Uterus (tissue), 2 donors: Measurements from ENCODE around the gene XK.

ENCODE experiments used
- POLR2A ChIP-seq, 2 donors: fragments of 450-650 bp; IDR thresholded peaks; one replicate each; pipeline ENCODE4 v1.6.1; 2016; ENCODE audit warnings: antibody characterized with exemption in 2 of 2, mild to moderate bottlenecking in 1 of 2, moderate library complexity in 1 of 2
- TF ChIP-seq, protein P1 (sequence below), 4 experiments: fragments of 200-600 bp in 2 of 4; fragments of 450-650 bp in 2 of 4; sonication (generic) in 2 of 4; IDR thresholded peaks; one replicate each; pipeline ENCODE4 v1.5.1; 2016 to 2019; ENCODE audit warnings: antibody characterized with exemption in 4 of 4, mild to moderate bottlenecking in 2 of 4, moderate library complexity in 1 of 4

DNA sequence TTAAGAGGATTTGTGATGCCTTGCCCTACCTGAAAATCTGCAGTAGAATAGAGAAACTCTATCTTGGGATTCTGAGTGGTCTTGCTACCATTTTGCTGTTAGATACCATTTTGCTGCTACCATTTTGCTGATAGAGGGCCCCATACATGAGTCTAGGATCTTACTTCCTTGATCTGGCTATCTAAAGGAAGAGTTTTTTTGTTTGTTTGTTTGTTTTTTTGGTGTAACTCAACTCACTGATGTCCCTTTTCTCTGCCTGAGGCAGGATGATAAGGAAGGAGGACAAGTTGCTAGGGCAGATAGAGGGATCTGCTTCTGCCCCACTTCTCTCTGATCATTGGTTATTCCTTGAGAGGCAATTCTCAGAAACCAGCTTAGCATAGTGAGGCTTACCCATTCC lies 31.0 kb downstream of the XK start:
- TF ChIP-seq, protein P1, sequence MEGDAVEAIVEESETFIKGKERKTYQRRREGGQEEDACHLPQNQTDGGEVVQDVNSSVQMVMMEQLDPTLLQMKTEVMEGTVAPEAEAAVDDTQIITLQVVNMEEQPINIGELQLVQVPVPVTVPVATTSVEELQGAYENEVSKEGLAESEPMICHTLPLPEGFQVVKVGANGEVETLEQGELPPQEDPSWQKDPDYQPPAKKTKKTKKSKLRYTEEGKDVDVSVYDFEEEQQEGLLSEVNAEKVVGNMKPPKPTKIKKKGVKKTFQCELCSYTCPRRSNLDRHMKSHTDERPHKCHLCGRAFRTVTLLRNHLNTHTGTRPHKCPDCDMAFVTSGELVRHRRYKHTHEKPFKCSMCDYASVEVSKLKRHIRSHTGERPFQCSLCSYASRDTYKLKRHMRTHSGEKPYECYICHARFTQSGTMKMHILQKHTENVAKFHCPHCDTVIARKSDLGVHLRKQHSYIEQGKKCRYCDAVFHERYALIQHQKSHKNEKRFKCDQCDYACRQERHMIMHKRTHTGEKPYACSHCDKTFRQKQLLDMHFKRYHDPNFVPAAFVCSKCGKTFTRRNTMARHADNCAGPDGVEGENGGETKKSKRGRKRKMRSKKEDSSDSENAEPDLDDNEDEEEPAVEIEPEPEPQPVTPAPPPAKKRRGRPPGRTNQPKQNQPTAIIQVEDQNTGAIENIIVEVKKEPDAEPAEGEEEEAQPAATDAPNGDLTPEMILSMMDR (IDR thresholded peaks at IDR 0.05) = no peak
- TF ChIP-seq POLR2A (IDR thresholded peaks at IDR 0.05) = no peak
